MM.1S (cell line): ENCODE data around the gene OR14K1.

Source experiments
- DNase-seq: peaks from one replicate; pipeline ENCODE4 v3.0.0-alpha.2; 2015
- H2AFZ ChIP-seq: fragments of 300-600 bp; sonication (generic); 2 replicates; pipeline ENCODE4 v1.6.0; 2016; ENCODE audit warnings: antibody characterized with exemption, low read length
- H3F3A ChIP-seq: fragments of 300-600 bp; sonication (generic); 2 replicates; pipeline ENCODE4 v1.6.1; 2016; ENCODE audit warnings: mild to moderate bottlenecking, antibody characterized with exemption, low read length, moderate library complexity, mixed read lengths; ENCODE audit not compliant: insufficient read depth
- H3K27ac ChIP-seq: fragments of 300-600 bp; sonication (generic); 2 replicates; pipeline ENCODE4 v1.5.1; 2016; ENCODE audit warnings: mild to moderate bottlenecking, low read length
- H3K27me3 ChIP-seq: fragments of 300-600 bp; sonication (generic); replicated peaks from 2 replicates; pipeline ENCODE4 v1.6.0; 2016; ENCODE audit warnings: low read length; ENCODE audit not compliant: insufficient read depth
- H3K36me3 ChIP-seq: fragments of 300-600 bp; sonication (generic); replicated peaks from 2 replicates; pipeline ENCODE4 v1.6.1; 2016; ENCODE audit warnings: mild to moderate bottlenecking, low read length, mixed read lengths; ENCODE audit not compliant: insufficient read depth
- H3K4me1 ChIP-seq: fragments of 300-600 bp; sonication (generic); 2 replicates; pipeline ENCODE4 v1.6.1; 2016; ENCODE audit warnings: low read length, mixed read lengths
- H3K4me2 ChIP-seq: fragments of 300-600 bp; sonication (generic); 2 replicates; pipeline ENCODE4 v1.6.0; 2016; ENCODE audit warnings: low read depth, low read length
- H3K4me3 ChIP-seq: fragments of 300-600 bp; sonication (generic); 2 replicates; pipeline ENCODE4 v1.5.1; 2016; ENCODE audit warnings: low read length, mixed read lengths
- H3K79me2 ChIP-seq: fragments of 300-600 bp; sonication (generic); 2 replicates; pipeline ENCODE4 v1.6.1; 2016; ENCODE audit warnings: mixed run types, low read length, mixed read lengths
- H3K9ac ChIP-seq: fragments of 300-600 bp; sonication (generic); 2 replicates; pipeline ENCODE4 v1.6.1; 2016; ENCODE audit warnings: low read length, mixed read lengths
- H3K9me2 ChIP-seq: fragments of 300-600 bp; sonication (generic); replicated peaks from 2 replicates; pipeline ENCODE4 v1.6.1; 2016; ENCODE audit warnings: mild to moderate bottlenecking, low read length, mixed read lengths; ENCODE audit not compliant: insufficient read depth
- H3K9me3 ChIP-seq: fragments of 300-600 bp; sonication (generic); replicated peaks from 2 replicates; pipeline ENCODE4 v1.6.1; 2016; ENCODE audit warnings: mild to moderate bottlenecking, low read length, mixed read lengths; ENCODE audit not compliant: insufficient read depth
- H4K20me1 ChIP-seq: fragments of 300-600 bp; sonication (generic); 2 replicates; pipeline ENCODE4 v1.6.1; 2016; ENCODE audit warnings: mild to moderate bottlenecking, low read length, moderate library complexity, mixed read lengths; ENCODE audit not compliant: insufficient read depth
- CTCF ChIP-seq: fragments of 300-600 bp; sonication (generic); IDR thresholded peaks from 2 replicates; pipeline ENCODE4 v1.5.1; 2016; ENCODE audit warnings: antibody characterized with exemption, low read length, mixed read lengths
- EZH2 ChIP-seq: fragments of 300-600 bp; sonication (generic); optimal IDR thresholded peaks from 2 replicates; pipeline ENCODE3; 2017; ENCODE audit warnings: low read depth, mild to moderate bottlenecking, antibody characterized with exemption, low read length, mixed read lengths
- EZH2phosphoT487 ChIP-seq: fragments of 300-600 bp; sonication (generic); IDR thresholded peaks from 2 replicates; pipeline ENCODE4 v1.6.1; 2018; ENCODE audit warnings: antibody characterized with exemption, low read length

Gene OR14K1

GRCh38 chr1:247769603-247770002, 31.2 kb downstream of the OR14K1 start:
- no peak for DNase-seq
- Histone ChIP-seq H3K27me3 (no peaks in the 10 kb centered on the region), H3K4me2 (no peak overlapping the region), H3K9me2 (no peaks in the 10 kb centered on the region), H3K27ac (no peak overlapping the region), H3K9me3 (no peaks in the 10 kb centered on the region), H3F3A (no peaks in the 10 kb centered on the region), H3K4me3 (no peak overlapping the region), H2AFZ (no peak overlapping the region), H3K9ac (no peak overlapping the region), H3K4me1 (no peaks in the 10 kb centered on the region), H3K36me3 (no peaks in the 10 kb centered on the region), H4K20me1 (no peaks in the 10 kb centered on the region), H3K79me2 (no peaks in the 10 kb centered on the region)
- TF ChIP-seq EZH2 (no peak), EZH2phosphoT487 (no peak), CTCF (no peak)
